Measurements from ENCODE around the gene DOLPP1. TPM values are rescaled to one million over a fixed set of nuclear protein-coding genes. Genes with fewer than 3 reads are reported as not detected.

Gene DOLPP1
- polyA plus RNA-seq, 3 donors: 5.4 to 6.6 (median 5.9) TPM

- Histone ChIP-seq H3K79me2 (ENCODE audit: insufficient read depth, low read length) (peaks cover 44% of the 10 kb centered on the region), H3K9ac (ENCODE audit: insufficient read depth, low read length, poor library complexity, severe bottlenecking) (no peak overlapping the region), H3K4me3 (replicated peaks in 1 of 3; ENCODE audit: low read depth in 2 of 3, low read length in 3 of 3) (no peak overlapping the region), H3K9me3 (replicated peaks in 1 of 2; ENCODE audit: control insufficient read depth in 1 of 2, insufficient read depth in 1 of 2, low read length in 2 of 2) (no peaks in the 10 kb centered on the region), H2AFZ (ENCODE audit: insufficient read depth, low read depth, low read length, poor library complexity, severe bottlenecking) (no peak overlapping the region), H4K20me1 (ENCODE audit: insufficient read depth, low read length) (peaks cover 16% of the 10 kb centered on the region), H3K36me3 (replicated peaks in 1 of 2; ENCODE audit: control insufficient read depth in 1 of 2, insufficient read depth in 2 of 2, low read length in 2 of 2) (peaks cover 31 to 48% of the 10 kb centered on the region in 2 donors), H3K4me1 (ENCODE audit: control insufficient read depth in 1 of 2, insufficient read depth in 2 of 2, low read length in 2 of 2) (peaks cover 22 to 26% of the 10 kb centered on the region in 2 donors), H3K27ac (ENCODE audit: low read depth in 1 of 2, low read length in 2 of 2) (no peak overlapping the region), H3K27me3 (ENCODE audit: control insufficient read depth in 2 of 2, insufficient read depth in 2 of 2, low read length in 2 of 2) (no peaks in the 10 kb centered on the region), H3K4me2 (replicated peaks; ENCODE audit: extremely low read depth, low read length, poor library complexity, severe bottlenecking) (no peak overlapping the region)
- Mint-ChIP-seq H3K27ac (no peak overlapping the region), H3K9me3 (peaks cover 0 to 1% (median 0%) of the 10 kb centered on the region in 7 donors), H3K4me3 (no peak overlapping the region), H3K36me3 (peaks cover 36 to 52% of the 10 kb centered on the region in 2 donors), H3K27me3 (ENCODE audit: low read depth in 3 of 3) (peaks cover 0 to 1% (median 0%) of the 10 kb centered on the region in 3 donors), H3K4me1 (peaks cover 24% of the 10 kb centered on the region)
- TF ChIP-seq, protein P1, sequence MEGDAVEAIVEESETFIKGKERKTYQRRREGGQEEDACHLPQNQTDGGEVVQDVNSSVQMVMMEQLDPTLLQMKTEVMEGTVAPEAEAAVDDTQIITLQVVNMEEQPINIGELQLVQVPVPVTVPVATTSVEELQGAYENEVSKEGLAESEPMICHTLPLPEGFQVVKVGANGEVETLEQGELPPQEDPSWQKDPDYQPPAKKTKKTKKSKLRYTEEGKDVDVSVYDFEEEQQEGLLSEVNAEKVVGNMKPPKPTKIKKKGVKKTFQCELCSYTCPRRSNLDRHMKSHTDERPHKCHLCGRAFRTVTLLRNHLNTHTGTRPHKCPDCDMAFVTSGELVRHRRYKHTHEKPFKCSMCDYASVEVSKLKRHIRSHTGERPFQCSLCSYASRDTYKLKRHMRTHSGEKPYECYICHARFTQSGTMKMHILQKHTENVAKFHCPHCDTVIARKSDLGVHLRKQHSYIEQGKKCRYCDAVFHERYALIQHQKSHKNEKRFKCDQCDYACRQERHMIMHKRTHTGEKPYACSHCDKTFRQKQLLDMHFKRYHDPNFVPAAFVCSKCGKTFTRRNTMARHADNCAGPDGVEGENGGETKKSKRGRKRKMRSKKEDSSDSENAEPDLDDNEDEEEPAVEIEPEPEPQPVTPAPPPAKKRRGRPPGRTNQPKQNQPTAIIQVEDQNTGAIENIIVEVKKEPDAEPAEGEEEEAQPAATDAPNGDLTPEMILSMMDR (IDR thresholded peaks at IDR 0.05): no peak
- intact Hi-C loops (cut with micrococcal nuclease): no loop called here
- 97% methylated on average over 9 of the region's 12 CpGs for WGBS (ENCODE audit: insufficient coverage)
- no peak for DNase-seq
Observed at GRCh38 chr9:129040113-129040643, 40.7 kb upstream of the DOLPP1 start.

DNA sequence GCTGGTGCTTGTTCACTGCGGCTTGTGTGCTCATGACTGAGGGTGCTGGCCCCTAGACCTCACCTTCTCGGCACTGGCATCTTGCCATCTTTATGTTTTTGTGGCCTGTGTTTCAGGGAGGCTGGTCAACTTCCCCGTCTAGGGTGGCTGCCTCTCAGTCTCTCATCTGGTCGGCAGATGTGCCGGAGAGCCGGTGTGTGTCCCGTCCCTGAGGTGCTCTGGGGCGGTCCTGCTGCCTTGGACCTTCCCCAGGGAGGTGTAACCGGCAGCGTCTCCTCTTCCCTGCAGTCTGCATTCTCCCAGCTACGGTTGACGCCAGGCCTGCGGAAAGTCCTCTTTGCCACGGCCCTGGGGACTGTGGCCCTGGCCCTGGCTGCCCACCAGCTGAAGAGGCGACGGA lies 38.9 kb upstream of the DOLPP1 start:
- no peak for DNase-seq
- 95% methylated on average over 16 of the region's 16 CpGs for WGBS (ENCODE audit: insufficient coverage)
- H3K36me3 Mint-ChIP-seq: peaks cover 44 to 65% of the 10 kb centered on the region in 2 donors
- no peak overlapping the region for H3K4me3 Mint-ChIP-seq
- H2AFZ ChIP-seq (ENCODE audit: insufficient read depth, low read depth, low read length, poor library complexity, severe bottlenecking): no peak overlapping the region
- intact Hi-C loops (cut with micrococcal nuclease): no loop called here
- peaks cover 35 to 61% of the 10 kb centered on the region in 2 donors for H3K36me3 ChIP-seq (replicated peaks in 1 of 2; ENCODE audit: control insufficient read depth in 1 of 2, insufficient read depth in 2 of 2, low read length in 2 of 2)
- no peak overlapping the region for H3K4me3 ChIP-seq (replicated peaks in 1 of 3; ENCODE audit: low read depth in 2 of 3, low read length in 3 of 3)
- H3K9me3 ChIP-seq (replicated peaks in 1 of 2; ENCODE audit: control insufficient read depth in 1 of 2, insufficient read depth in 1 of 2, low read length in 2 of 2): no peaks in the 10 kb centered on the region
- no peak overlapping the region for H3K27ac ChIP-seq (ENCODE audit: low read depth in 1 of 2, low read length in 2 of 2)
- peak overlapping the region in 1 of 7 donors; percentile 35 for H3K27ac Mint-ChIP-seq
- H3K9me3 Mint-ChIP-seq: peaks cover 0 to 1% (median 0%) of the 10 kb centered on the region in 7 donors
- no peak overlapping the region for H3K4me2 ChIP-seq (replicated peaks; ENCODE audit: extremely low read depth, low read length, poor library complexity, severe bottlenecking)
- peaks cover 16% of the 10 kb centered on the region for H3K4me1 Mint-ChIP-seq
- no peaks in the 10 kb centered on the region for H3K27me3 ChIP-seq (ENCODE audit: control insufficient read depth in 2 of 2, insufficient read depth in 2 of 2, low read length in 2 of 2)
- TF ChIP-seq, protein P1 (IDR thresholded peaks at IDR 0.05): no peak
- H3K9ac ChIP-seq (ENCODE audit: insufficient read depth, low read length, poor library complexity, severe bottlenecking): no peak overlapping the region
- H3K27me3 Mint-ChIP-seq (ENCODE audit: low read depth in 3 of 3): peaks cover 0 to 1% (median 0%) of the 10 kb centered on the region in 3 donors
- H3K79me2 ChIP-seq (ENCODE audit: insufficient read depth, low read length): peaks cover 39% of the 10 kb centered on the region
- H4K20me1 ChIP-seq (ENCODE audit: insufficient read depth, low read length): peaks cover 11% of the 10 kb centered on the region
- peaks cover 14 to 16% of the 10 kb centered on the region in 2 donors for H3K4me1 ChIP-seq (ENCODE audit: control insufficient read depth in 1 of 2, insufficient read depth in 2 of 2, low read length in 2 of 2)
